ENCODE data around the gene SLC22A13.
"Not testable (repeated sequence)": the region's sequence is repeated elsewhere in the genome, so short reads cannot be mapped to it uniquely, and the experiment has no call there.

Gene SLC22A13

DNA sequence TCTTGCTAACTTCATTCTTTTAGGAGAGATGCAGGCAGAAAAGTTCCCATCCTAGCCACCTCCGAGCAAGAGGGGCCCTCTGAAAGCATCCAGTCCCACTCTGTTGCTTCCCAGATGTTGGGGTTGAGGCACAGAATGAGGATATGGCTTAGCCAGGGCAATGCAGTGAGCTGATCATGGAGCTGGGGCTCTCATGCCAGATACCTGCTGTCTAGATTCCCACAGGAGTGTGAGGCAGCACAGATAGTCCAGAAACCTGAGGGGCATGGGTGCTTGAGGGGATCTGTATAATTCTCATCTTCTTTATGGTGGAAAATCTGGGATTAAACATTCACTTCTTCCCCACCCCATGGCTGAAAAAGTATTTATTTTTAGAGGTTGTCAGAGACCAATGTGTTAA is 1.2 kb downstream of the SLC22A13 start:
- DNase-seq = no peak

DNA sequence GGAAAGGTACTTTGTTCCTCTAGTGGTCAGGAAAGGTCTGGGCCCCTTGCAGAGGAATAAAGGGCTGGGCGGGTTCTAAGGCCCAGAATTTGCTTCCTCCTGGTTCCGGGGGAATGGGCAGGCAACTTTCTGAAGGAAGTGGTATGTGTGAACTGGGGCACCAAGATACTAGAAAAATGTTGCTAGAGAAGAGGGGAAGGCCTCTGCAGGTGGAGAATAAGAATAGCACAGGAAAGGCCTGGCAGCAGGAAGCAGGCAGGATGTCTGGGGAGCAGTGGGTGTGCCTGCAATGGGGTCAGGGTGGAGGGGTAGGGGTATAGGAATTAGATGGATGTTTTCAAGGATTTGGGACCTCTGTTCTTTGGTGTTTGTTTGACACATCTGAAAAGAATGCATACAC is 2.0 kb downstream of the SLC22A13 start:
- DNase-seq = no peak

DNA sequence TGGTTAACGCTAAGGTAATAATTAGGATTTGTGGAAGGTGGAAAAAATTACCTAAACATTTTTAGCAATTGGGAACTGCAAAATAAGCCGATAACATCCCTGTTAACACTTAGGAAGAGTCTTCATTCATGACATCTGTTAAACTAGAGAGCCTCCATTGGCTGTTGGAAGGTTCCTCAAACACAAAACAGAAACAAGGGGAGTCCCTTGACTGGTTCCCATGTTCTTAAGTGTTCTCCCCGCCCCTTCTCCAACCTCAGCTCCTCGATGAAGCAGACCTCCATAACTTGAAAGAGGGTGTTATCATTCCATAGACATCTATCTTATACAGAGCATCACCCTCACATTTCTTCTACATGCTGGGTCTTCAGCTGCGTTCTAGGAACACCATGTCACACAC is 2.5 kb downstream of the SLC22A13 start:
- no peak for DNase-seq

DNA sequence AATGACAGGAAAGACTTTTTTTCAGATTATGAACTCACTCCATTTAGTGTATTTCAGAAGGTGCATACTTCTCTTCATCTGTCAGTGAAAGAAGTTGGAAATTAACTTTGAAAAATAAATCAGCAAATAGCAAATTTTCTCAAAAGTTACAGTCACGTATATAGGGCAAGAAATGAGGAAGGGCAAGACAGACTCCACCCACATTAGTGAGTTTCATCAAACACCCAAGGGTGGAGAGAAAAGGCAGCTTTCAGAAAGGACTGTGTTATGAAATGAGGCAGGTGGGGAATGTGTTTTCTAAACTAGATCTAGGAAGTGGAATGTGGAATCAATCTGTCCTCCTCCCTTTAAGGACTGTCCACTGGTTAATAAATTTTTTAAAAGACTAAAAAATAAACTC is 2.9 kb downstream of the SLC22A13 start:
- no peak for DNase-seq

DNA sequence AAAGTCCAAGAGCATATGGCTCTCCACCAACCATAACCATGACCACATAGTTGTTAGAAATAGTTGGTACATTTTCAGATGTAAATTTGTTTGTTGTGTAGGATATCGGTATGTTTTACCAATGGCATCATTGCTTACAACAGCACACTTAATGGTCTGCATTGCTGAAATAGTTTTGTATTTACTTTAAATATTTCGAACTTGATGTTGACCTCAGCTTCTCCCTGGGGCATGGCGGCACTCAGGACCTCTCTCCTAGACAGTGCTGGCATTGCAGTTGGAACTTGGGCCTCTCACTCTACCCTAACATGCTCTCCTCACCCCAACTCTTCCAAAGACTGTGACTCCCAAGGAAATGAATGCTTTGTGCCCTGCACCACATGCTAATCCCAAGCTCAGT is 5.0 kb downstream of the SLC22A13 start:
- no peak for DNase-seq

DNA sequence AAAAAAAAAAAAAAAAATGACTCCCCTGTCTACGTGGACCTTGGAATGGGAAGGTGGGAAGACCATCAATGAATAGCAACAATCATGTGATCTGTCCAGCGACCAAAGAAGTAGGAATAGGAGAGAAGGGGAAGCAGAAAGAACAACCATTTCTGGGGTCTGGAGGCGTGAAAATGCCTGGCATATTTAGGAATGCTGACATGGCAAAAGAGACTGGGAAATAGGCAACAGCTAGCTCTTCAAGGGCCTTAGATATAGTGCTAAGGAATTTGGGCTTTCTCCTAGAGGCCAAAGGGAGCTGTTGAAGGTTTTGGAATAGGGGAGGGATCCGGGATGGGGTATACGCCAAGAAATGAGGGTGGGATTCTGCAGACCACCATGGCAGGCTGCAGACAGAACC is 5.9 kb downstream of the SLC22A13 start:
- no peak for DNase-seq

DNA sequence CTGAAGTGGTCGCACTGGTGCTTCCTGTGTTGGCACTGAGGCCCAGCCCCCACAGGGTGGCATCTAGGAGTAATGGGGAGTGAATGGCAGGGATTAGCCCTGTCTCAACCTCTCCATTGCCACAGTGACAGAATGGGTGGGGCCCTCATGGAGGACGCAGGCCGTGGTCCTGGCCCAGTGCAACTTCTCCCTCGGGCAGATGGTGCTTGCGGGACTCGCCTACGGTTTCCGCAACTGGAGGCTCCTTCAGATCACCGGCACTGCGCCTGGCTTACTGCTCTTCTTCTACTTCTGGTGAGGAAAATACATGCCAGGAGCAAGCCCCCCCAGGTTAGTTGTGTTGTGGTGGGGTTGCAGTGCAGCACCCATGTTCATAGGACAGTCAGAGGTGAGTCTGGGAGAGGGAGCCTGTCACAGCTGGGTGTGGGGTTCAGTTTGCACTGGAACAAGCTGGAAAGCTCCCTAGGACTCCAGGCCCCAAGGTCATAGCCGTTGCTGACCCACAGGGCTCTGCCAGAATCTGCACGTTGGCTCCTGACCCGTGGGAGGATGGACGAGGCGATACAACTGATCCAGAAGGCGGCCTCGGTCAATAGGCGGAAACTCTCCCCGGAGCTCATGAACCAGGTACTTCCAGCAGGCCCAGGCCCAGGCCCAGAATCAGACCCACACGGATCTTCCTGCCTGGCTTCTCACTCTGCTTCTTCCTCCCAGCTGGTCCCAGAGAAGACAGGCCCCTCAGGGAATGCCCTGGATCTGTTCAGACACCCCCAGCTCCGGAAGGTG is 9.4 kb downstream of the SLC22A13 start:
- no peak for DNase-seq

DNA sequence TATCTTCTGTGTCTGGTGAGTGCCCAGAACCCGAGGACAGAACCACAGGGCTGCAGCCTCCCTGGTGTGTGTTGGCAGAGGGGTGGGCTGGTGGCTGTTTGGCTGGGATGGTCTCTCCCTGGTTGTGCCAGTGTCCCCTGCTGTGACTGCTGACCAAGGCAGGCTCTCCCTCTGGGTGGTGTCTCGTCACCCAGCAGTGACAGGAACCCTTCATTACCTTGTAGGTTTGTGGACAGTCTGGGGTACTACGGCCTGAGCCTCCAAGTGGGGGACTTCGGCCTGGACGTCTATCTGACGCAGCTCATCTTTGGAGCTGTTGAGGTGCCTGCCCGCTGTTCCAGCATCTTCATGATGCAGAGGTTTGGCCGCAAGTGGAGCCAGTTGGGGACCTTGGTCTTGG is 10.0 kb downstream of the SLC22A13 start:
- no peak for DNase-seq

DNA sequence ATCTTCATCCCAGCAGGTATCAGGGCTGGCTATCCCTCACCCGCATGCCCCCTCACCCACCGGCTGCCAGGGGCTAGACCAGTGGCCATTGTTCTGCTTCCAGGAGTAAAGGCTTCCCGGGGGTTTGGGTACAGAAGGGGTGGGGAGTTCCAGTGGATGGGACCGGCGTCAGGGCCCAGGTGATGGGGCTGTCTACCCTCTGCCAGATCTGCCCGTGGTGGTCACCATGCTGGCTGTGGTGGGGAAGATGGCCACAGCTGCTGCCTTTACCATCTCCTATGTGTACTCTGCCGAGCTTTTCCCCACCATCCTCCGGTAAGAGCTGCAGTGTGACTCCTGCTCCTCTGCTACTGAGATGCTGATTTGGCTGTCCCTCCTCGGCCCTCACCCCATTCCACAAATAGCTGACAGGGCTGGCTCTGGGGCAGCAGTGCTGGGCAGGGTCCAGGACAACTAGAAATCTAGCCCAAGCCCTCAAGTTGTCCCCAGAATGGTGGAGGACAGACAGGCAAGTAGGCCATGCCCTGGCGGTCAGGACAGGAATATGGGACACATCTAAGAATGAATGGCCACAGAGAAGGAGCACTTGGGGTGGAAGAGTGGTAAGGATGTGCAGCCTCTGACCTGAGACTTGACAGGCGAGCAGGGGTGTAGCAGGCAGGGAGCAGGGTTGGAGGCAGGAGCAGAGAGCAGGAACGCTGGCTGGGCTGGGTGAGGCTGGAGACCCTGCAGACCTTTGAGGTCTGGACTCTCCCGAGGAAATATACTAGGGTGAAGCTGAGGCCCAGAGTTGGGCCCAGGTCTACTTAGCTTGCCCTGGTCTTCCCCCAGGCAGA is 10.7 kb downstream of the SLC22A13 start:
- DNase-seq = no peak

DNA sequence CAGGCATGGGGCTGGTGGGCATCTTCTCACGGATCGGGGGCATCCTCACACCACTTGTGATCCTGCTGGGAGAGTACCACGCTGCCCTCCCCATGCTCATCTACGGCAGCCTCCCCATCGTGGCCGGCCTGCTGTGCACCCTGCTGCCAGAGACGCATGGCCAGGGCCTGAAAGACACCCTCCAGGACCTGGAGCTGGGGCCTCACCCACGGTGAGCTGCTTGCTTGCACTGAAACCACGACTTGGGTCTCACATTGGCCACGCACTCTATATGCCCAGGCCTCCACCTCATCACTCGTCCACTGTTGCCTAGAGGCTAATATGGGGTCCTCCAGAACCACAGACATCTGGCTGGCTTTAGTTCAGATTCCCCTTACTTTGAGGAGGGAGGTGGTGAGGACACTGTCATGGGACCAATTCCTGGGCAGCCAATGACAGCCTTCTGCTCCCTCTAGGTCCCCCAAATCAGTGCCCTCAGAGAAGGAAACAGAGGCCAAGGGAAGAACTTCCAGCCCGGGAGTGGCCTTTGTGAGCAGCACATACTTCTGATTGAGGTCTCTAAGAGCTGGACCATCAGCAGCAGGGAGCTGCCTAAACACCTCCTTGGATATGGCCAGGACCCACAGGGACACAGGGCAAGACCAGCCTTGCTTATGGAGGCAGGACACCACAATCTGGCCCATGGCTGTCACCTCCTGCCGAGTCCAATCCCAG is 11.5 kb downstream of the SLC22A13 start:
- DNase-seq = no peak

DNA sequence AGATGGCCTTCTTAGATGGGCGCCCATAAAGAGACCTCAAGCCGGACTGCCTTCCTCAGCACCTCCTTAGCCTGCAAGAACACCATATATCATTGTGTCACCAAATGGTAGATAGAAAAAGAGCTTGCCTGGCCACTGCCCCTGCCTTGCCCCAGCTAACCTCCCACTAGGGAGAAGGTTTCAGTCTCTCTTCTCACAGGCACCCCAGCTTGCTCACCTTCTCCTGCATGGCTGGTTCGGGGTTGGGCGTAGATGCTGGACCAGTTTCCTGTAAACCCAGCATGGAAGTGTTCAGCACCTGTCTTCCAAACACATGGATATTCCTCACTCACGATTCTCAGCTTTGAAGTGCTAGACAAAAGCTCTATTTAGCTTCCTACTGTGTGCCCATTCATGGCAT is 13.2 kb downstream of the SLC22A13 start:
- DNase-seq = no peak

DNA sequence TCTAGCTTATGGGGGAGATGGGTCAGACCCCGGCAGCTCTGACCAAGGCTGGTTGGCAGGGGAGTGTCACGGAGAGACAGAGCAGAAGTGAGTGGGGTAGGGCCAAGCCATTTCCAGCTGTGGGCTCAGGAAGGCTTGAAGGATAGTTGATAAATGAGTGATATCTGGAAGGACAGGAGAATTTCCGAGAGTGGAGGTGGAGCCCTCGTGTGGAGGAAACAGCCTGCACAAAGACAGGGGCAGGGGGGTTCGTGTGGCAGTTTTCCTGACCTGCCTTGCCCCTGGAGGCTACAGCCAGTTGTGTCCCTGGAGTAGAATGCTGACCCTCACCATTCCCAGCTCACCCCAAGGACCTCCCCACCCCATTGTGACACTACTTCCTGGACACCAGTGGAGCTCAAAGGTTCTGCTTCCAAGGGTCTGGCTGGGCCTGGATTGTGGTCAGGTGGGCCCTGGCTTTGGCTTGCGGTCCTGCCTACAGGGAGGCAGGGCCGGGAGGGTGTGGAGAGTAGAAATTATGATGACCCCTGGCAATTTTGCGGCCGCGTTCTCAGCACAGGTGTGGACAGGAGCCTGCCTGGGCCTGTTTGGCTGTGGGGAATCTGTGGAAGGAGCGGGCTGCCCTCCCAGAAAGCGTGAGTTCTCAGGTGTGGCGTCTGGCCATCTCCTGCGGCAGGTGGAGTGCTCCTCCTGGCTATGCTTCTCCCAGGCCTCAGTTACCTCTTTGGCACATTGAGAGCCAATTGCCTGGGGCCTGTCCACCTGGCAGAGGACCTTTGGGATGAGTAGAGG is 16.5 kb downstream of the SLC22A13 start, which contains the start of gene SLC22A14:
Gene SLC22A14 (plus strand): TSS at position 400 of the 792 bp plus-strand sequence. CDS start 23,733 bp downstream, outside the sequence.
- no peak for DNase-seq

DNA sequence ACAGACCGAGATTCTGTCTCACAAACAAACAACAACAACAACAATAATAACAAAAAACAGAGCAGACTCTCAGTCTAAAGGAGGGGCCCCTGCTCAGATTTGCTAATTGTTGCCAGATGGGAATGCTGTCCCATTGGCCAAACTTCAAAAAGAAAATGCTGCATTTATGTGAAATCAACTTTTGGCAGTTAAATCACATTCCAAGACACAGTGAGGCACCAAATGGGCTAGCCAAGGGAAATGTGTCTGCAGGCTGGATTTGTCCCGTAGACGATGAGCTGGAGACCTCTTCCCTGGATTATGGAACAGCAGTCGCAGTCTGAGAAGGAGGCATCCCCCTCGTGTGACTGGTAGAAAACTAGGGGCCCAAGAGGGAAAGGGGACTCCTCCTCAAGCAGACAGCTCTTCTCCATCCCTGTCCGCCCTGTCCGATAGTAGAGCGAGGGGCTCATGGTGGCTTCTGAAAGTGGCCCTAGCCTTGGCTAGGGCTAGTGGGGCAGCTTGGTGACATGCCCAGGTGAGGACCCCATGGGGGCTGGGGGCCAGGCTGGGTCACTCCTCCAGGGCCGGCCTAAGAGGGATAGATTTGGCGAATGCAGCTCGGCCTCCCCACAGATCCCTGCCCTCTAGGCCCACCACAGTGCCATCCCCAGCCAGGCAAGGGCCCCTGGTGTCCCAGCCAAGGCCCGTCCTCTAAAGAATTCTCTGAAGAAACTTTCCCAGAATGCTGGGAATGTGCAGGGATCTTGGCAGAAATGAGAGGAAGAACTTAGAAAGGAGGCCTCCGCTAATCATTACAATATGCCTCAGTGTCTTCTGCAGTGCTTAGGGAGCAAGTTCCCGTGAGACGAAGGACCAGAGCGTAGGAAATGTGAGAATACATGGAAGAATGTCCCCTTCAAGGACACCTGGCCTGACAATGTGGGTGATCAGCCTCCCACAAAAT is 18.5 kb downstream of the SLC22A13 start:
- DNase-seq = no peak

DNA sequence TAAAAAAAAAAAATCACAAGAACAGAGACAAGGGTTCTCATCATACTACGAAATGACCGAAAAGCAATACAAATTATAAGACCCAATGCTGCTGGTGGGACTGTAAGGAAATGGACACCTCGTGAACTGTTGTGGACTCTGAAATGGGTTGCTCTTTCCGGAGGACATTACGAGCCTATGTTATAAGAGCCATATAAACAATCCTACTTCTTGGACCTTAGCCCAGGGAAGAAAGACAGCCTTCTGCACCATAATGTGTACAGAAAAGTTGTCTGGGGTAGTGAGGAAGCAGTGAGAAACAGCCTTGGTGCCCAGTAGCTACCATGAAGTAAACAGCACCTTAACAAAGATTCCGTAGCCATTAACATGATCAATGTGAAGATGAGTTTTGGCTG is 19.1 kb downstream of the SLC22A13 start:
- no peak for DNase-seq

DNA sequence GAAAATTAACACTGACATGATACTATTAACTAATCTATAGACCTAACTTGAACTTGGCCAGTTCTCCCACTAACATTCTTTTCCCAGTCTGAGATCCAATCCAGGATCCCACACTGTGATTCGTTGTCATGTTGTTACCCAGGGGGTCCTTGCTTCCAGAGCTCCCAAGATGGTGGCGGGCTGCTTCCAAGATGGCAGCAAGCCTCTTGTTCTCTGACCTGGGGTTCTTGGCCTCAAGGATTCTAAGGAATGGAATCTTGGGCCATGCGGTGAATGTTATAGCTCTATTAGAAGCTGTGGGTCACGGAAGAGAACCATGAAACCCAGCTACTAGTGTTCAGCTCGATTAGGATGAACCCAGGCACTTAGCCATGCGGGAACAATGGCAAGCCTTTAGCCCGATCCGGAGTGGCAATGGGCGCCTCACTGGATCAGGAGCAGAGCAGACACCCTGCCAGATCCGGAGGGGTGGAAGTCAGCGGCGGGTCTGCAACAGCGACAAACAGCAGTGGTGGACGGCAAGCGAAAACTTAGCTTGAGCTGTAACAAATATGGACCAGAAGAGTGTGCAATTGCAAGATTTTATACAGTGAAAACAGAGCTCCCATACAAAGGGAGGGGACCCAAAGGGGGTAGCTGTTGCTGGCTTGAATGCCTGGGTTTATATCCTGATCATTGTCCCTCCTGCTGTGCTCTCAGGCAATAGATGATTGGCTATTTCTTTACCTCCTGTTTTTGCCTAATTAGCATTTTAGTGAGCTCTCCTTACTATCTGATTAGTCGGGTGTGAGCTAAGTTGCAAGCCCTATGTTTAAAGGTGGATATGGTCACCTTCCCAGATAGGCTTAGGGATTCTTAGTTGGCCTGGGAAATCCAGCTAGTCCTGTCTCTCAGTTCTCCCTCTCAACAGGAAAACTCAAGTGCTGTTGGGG is 23.9 kb downstream of the SLC22A13 start:
- not testable (repeated sequence) for DNase-seq

DNA sequence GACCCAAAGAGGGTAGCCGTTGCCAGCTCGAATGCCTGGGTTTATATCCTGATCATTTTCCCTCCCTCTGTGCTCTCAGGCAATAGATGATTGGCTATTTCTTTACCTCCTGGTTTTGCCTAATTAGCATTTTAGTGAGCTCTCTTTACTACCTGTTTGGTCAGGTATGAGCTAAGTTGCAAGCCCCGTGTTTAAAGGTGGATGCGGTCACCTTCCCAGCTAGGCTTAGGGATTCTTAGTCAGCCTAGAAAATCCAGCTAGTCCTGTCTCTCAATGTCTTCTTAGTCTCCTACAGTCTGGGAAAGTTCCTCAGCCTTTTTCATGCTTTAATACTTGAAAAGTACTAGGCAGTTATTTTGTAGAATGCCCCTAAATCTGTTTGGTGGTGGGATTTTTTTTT is 31.4 kb downstream of the SLC22A13 start:
- not testable (repeated sequence) for DNase-seq

DNA sequence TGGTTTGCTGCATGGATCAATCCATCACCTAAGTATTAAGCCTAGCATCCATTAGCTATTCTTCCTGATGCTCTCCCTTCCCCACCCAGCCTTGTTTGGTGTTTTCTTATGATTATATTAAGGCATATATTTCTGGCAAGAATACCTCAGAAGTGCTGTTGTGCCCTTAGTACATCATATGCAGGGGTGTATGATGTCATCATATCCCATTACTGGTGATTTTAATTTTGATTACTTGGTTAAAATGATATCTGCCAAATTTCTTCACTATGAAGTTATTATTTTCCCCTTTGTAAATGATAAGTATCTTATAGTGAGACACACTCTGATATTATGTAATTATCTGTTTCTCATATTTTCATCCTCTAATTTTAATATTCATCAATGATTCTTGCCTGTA is 31.9 kb downstream of the SLC22A13 start:
- DNase-seq = no peak

DNA sequence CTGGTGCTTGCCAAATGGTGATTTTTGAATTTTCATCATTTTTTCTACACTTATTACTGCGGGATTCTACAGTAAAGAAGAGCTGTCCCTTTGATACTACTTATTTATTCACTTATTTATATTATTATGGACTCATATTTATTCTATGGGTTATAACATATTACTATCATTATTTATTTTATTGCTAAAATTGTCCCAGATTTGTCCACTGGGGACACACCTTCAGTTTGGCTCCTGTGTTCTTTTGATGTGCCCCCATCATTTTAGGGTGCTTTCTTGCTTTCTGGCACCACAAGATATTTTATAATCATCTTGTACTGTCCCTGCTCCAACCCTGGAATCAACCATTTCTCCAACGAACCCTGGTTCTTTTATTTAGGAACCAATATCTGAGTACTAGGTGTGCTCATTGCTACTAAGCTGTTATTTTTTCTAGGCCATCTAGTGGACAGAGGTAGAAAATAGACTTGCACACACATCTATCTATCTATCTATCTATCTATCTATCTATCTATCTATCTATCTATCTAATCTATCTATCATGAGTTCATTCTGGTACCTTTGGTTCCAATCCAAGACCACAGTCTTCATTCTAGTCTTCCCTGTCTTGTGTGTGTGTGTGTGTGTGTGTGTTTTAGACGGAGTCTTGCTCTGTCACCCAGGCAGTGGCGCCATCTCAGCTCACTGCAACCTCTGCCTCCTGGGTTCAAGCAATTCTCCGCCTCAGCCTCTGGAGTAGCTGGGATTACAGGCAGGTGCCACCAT is 32.5 kb downstream of the SLC22A13 start:
- no peak for DNase-seq

DNA sequence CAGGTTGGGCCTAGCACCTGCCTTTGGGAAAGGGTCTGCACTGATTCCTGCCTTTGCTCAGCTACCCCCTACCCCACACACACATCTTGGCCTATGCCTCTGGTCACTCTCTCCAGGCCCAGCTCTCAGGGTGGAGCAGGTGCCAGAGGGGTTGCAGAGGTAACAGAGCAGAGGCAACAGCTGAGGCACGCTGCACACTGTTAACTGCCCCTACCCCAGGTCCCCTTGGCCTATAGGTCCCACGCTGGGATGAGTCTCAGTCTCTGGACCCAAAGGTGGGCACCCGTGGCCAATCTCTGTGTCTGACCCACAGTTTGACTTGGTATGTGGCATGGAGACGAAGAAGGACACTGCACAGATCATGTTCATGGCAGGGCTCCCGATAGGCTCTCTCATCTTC is 41.3 kb downstream of the SLC22A13 start:
- no peak for DNase-seq

DNA sequence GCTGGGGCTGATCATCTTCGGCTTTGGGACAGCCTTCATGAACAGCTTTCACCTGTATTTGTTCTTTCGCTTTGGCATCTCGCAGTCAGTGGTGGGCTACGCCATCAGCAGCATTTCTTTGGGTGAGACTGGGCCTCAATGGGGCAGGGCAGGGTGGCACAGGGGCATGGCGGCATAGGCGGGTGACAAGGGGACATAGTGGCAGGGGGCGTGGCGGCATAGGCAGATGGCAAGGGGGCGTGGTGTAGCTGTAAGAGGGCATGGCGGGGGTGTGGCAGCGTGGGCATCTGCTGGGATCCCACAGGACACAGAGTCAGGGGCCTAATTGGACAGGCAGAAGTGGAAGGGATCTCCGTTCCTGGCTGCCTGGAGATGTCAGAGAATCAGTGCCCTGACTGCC is 42.0 kb downstream of the SLC22A13 start:
- DNase-seq = no peak
